BJ (cell line): Measurements from ENCODE around the gene FBXL12. TPM values are rescaled to one million over a fixed set of nuclear protein-coding genes. Genes with fewer than 3 reads are reported as not detected.

Experiments
- CTCF ChIA-PET: fragments of 350-600 bp; formaldehyde crosslinking; extraction: SDS; loops from one replicate; lab custom pipeline; 2021; ENCODE audit warnings: antibody characterized with exemption, inconsistent platforms; lab: Yijun Ruan, JAX
- POLR2A ChIA-PET: fragments of 300-600 bp; sonication (Branson Sonifier 250); formaldehyde crosslinking; extraction: SDS; loops from one replicate; lab custom pipeline; 2021; ENCODE audit warnings: antibody characterized with exemption; lab: Charles Lee
- DNase-seq: peaks from one replicate; pipeline ENCODE4 v3.0.0-alpha.2; 2011; ENCODE audit warnings: low read depth
- H3K27me3 ChIP-seq: 2 replicates; pipeline ENCODE4 v1.6.0; 2011; ENCODE audit warnings: low read length; ENCODE audit not compliant: control insufficient read depth, insufficient read depth
- H3K36me3 ChIP-seq: 2 replicates; pipeline ENCODE4 v1.5.1; 2011; ENCODE audit warnings: low read length; ENCODE audit not compliant: control insufficient read depth, insufficient read depth
- H3K4me3 ChIP-seq: 2 replicates; pipeline ENCODE4 v1.5.1; 2011; ENCODE audit warnings: low read depth, mild to moderate bottlenecking, control low read depth, low read length
- CTCF ChIP-seq: IDR thresholded peaks from 2 replicates; pipeline ENCODE4 v1.5.1; 2011; ENCODE audit warnings: low read depth, mild to moderate bottlenecking, control low read depth, inconsistent platforms, low read length, moderate library complexity; ENCODE audit not compliant: insufficient read depth
- polyA plus RNA-seq: library from polyadenylated mRNA; depleted of rRNA; stranded (reverse); fragments of >200 nt; gene quantifications from 2 replicates; pipeline ENCODE4 v1.2.3, GENCODE V29; 2011

The FBXL12 gene
- polyA plus RNA-seq, 1 experiment, result 35.3 TPM

GRCh38 chr19:9857076-9857721 is 38.3 kb upstream of the FBXL12 start:
- TF ChIP-seq CTCF, result no peak
- no peak overlapping the region for H3K4me3 ChIP-seq
- H3K36me3 ChIP-seq, result no peaks in the 10 kb centered on the region
- H3K27me3 ChIP-seq, result no peaks in the 10 kb centered on the region
- no peak for DNase-seq
- CTCF ChIA-PET, result interaction anchor here (1.2 to 2.4 kb wide), 3 partner anchors 9 to 21 kb away, joined by 3 to 8 read pairs (median 4); no protein-coding TSS in a partner anchor
- POLR2A ChIA-PET, result no interaction called here

DNA sequence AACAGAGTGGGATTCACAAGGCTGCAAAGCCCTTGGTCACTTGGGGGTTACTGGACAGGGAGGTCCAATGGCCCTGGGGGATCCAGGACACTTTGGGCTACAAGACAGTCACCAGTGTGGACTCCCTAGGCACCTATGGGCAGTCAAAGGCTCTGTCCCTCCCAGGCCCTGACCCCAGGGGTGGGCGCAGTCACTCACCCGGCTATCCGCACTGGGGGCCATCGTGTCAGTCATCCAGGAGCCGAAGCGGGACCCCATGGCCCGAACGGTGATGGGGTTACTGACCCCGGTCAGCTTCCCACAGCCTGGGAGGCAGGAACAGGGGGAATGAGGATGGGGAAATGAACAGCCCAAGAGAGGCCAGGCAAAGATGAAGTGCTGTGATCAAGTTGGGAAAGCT is 37.7 kb upstream of the FBXL12 start:
- TF ChIP-seq CTCF, result no peak
- Histone ChIP-seq H3K27me3 (no peaks in the 10 kb centered on the region), H3K4me3 (no peak overlapping the region), H3K36me3 (no peaks in the 10 kb centered on the region)
- ChIA-PET POLR2A (no interaction called here), CTCF (interaction anchor here (2.4 kb wide), 1 partner anchor 9 kb away, joined by 8 read pairs; no protein-coding TSS in a partner anchor)
- no peak for DNase-seq

GRCh38 chr19:9854282-9854846 is 35.5 kb upstream of the FBXL12 start:
- TF ChIP-seq CTCF, result no peak
- peaks cover 1% of the 10 kb centered on the region; the same call in 1 of the 2 replicates for H3K36me3 ChIP-seq
- no peaks in the 10 kb centered on the region for H3K27me3 ChIP-seq
- no peak overlapping the region for H3K4me3 ChIP-seq
- ChIA-PET POLR2A (no interaction called here), CTCF (no interaction called here)
- DNase-seq, result no peak

DNA sequence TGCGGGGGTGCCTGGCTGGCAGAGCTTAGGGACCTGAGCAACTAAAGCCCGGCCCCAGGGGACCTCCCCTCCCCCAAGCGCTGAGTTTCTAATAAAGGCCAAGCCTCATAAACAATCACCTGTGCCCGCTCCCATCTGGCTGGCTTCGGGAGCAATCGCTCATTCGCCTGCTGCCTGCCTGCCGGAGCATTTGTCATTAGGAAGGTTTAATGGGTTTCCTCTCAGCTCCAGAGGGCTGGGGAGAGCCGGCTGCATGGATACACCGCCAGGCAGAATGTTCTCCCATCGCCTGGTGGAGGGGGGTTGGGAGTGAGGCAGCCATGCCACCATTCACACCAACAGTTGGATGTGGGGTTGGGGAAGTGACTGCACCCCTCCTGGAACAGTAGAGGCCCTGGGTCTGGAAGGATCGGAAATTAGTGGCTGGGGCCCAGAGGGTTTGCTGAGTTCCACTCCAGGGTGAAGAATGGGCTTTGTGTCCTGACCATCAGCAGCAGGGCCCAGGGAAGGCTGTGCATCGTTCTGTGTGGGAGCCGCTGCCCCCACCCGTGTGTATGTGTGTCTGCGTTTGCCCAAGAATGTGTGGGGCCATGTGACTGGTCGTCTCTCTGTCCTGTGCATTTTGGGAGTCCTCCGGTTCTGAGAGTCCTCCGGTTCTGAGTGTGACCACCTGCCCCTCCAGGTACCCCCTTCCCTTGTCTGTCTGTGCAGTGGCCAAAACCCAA is 31.5 kb upstream of the FBXL12 start:
- ChIA-PET CTCF (no interaction called here), POLR2A (no interaction called here)
- Histone ChIP-seq H3K27me3 (no peaks in the 10 kb centered on the region), H3K4me3 (no peak overlapping the region), H3K36me3 (peaks cover 11% of the 10 kb centered on the region)
- TF ChIP-seq CTCF, result no peak
- no peak for DNase-seq

DNA sequence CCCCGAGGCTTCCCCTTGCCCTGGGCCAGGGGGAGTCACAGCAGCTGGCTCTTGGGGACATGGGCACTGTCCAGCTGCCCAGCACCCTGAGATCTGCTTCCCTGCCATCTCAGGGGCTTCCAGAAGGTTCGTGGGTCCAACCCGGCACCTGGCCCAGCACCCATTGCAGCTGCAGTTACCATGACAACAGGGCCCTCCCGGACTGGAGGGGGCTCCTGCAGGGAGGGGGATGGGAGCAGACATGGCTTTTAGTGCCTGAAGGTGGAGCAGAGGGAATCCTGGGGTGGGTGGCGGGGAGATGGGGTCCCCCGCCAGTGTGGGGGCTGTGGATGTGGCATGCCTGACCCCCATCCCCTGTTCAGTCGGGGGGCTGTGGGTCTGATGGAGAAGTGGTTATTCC is 30.9 kb upstream of the FBXL12 start:
- no peak for TF ChIP-seq CTCF
- ChIA-PET POLR2A (no interaction called here), CTCF (no interaction called here)
- H3K27me3 ChIP-seq, result no peaks in the 10 kb centered on the region
- no peak overlapping the region for H3K4me3 ChIP-seq
- H3K36me3 ChIP-seq, result peaks cover 13% of the 10 kb centered on the region
- DNase-seq, result no peak
